Tibial nerve (tissue), 4 donors: ENCODE results near the gene TFB1M.

Source experiments
- EP300 ChIP-seq, 2 donors: sonication (generic); formaldehyde crosslinking; IDR thresholded peaks; one replicate each; pipeline ENCODE4 v1.6.1; 2017; ENCODE audit warnings: antibody characterized with exemption in 2 of 2, mild to moderate bottlenecking in 1 of 2
- TF ChIP-seq, protein P1 (sequence below), 5 experiments: fragments of 200-600 bp in 3 of 5; fragments of 450-650 bp in 2 of 5; sonication (generic) in 3 of 5; IDR thresholded peaks; one replicate each; pipeline ENCODE4 v1.5.1; 2016 to 2019; ENCODE audit warnings: antibody characterized with exemption in 5 of 5, mild to moderate bottlenecking in 3 of 5, moderate library complexity in 2 of 5

DNA sequence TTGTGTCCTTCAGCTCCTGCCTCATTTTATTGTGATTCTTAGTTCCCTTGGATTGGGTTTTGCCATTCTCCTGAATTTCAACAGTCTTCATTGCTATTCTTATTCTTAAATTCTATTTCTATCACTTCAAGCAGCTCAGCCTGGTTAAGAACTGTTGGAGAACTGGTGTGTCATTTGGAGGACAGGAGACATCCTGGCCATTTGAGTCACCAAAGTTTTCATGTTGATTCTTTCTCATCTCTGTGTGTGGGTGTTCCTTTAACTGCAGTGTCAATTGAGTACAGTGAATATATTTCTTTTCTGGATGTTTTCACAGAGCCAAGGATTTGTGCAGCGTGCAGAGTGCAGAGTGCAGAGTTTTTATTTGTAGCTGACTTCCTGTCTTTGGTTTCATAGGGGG lies 33.5 kb upstream of the TFB1M start:
- TF ChIP-seq, protein P1, sequence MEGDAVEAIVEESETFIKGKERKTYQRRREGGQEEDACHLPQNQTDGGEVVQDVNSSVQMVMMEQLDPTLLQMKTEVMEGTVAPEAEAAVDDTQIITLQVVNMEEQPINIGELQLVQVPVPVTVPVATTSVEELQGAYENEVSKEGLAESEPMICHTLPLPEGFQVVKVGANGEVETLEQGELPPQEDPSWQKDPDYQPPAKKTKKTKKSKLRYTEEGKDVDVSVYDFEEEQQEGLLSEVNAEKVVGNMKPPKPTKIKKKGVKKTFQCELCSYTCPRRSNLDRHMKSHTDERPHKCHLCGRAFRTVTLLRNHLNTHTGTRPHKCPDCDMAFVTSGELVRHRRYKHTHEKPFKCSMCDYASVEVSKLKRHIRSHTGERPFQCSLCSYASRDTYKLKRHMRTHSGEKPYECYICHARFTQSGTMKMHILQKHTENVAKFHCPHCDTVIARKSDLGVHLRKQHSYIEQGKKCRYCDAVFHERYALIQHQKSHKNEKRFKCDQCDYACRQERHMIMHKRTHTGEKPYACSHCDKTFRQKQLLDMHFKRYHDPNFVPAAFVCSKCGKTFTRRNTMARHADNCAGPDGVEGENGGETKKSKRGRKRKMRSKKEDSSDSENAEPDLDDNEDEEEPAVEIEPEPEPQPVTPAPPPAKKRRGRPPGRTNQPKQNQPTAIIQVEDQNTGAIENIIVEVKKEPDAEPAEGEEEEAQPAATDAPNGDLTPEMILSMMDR (IDR thresholded peaks at IDR 0.05) = no peak
- TF ChIP-seq EP300 (IDR thresholded peaks at IDR 0.05) = no peak
